Activated CD4-positive, alpha-beta T cell treated with anti-CD3 and anti-CD28 coated beads for 1 hour (primary cell): Measurements from ENCODE around the gene SAMHD1.
A peak's percentile ranks its signal among the peaks of the same experiment; 100 is the strongest.
"Not testable (repeated sequence)": the region's sequence is repeated elsewhere in the genome, so short reads cannot be mapped to it uniquely, and the experiment has no call there.

Experiments used
- DNase-seq: peaks from one replicate; pipeline ENCODE4 v3.0.0-alpha.2; 2020

SAMHD1 gene

GRCh38 chr20:36951979-36952738 lies 651 bp upstream of the SAMHD1 start:
- no peak for DNase-seq

- DNase-seq, result peak; percentile 33
These were observed 902 bp downstream of the SAMHD1 start for GRCh38 chr20:36950414-36951197.

GRCh38 chr20:36941401-36941835 lies 10.1 kb downstream of the SAMHD1 start:
- DNase-seq, result no peak

GRCh38 chr20:36937402-36937770 lies 14.1 kb downstream of the SAMHD1 start:
- DNase-seq, result no peak

- DNase-seq, result not testable (repeated sequence)
These were observed 14.6 kb downstream of the SAMHD1 start for GRCh38 chr20:36936761-36937401.

GRCh38 chr20:36936341-36936740 lies 15.2 kb downstream of the SAMHD1 start:
- DNase-seq, result no peak

GRCh38 chr20:36933571-36933970 lies 17.9 kb downstream of the SAMHD1 start:
- DNase-seq, result not testable (repeated sequence)

- no peak for DNase-seq
These were observed 18.8 kb downstream of the SAMHD1 start for GRCh38 chr20:36932476-36933426.

GRCh38 chr20:36932067-36932466 lies 19.4 kb downstream of the SAMHD1 start:
- not testable (repeated sequence) for DNase-seq

- DNase-seq, result no peak
These were observed 21.8 kb downstream of the SAMHD1 start for GRCh38 chr20:36929691-36930090.

- no peak for DNase-seq
These were observed 22.2 kb downstream of the SAMHD1 start for GRCh38 chr20:36929290-36929689.

- no peak for DNase-seq
These were observed 23.8 kb downstream of the SAMHD1 start for GRCh38 chr20:36927704-36928103.

GRCh38 chr20:36926653-36927200 lies 24.8 kb downstream of the SAMHD1 start:
- DNase-seq, result no peak

GRCh38 chr20:36925234-36925633 lies 26.3 kb downstream of the SAMHD1 start:
- no peak for DNase-seq

GRCh38 chr20:36924167-36925045 lies 27.1 kb downstream of the SAMHD1 start:
- no peak for DNase-seq

GRCh38 chr20:36920334-36920730 lies 31.2 kb downstream of the SAMHD1 start:
- DNase-seq, result no peak

GRCh38 chr20:36919715-36920333 lies 31.7 kb downstream of the SAMHD1 start:
- DNase-seq, result no peak

- no peak for DNase-seq
These were observed 33.6 kb downstream of the SAMHD1 start for GRCh38 chr20:36917943-36918342.

- no peak for DNase-seq
These were observed 34.3 kb downstream of the SAMHD1 start for GRCh38 chr20:36917240-36917639.

GRCh38 chr20:36916199-36916598 lies 35.3 kb downstream of the SAMHD1 start:
- DNase-seq, result no peak

- no peak for DNase-seq
These were observed 42.9 kb downstream of the SAMHD1 start for GRCh38 chr20:36908603-36909002.
